Fibroblast of lung (primary cell): ENCODE data around the gene INPPL1. TPM values are rescaled to one million over a fixed set of nuclear protein-coding genes. Genes with fewer than 3 reads are reported as not detected.

ENCODE experiments used
- DNase-seq, 2 donors: peaks; one replicate each; pipeline versions ENCODE4 v3.0.0 to v3.0.0-alpha.2; 2010; ENCODE audit warnings: low read depth in 2 of 2
- H2AFZ ChIP-seq: 2 replicates; pipeline ENCODE4 v1.5.1; 2012; ENCODE audit warnings: low read length, control low read depth, inconsistent platforms
- H3K27ac ChIP-seq: 2 replicates; pipeline ENCODE4 v1.5.1; 2011; ENCODE audit warnings: low read length, control low read depth; ENCODE audit not compliant: insufficient read depth
- H3K27me3 ChIP-seq: 2 replicates; pipeline ENCODE4 v1.5.1; 2011; ENCODE audit warnings: mild to moderate bottlenecking, low read length; ENCODE audit not compliant: control insufficient read depth, insufficient read depth
- H3K36me3 ChIP-seq: 2 replicates; pipeline ENCODE4 v1.5.1; 2011; ENCODE audit warnings: low read length; ENCODE audit not compliant: control insufficient read depth, insufficient read depth
- H3K4me1 ChIP-seq: 2 replicates; pipeline ENCODE4 v1.5.1; 2011; ENCODE audit warnings: low read length; ENCODE audit not compliant: control insufficient read depth, insufficient read depth; ENCODE audit errors: extremely low read depth
- H3K4me2 ChIP-seq: 2 replicates; pipeline ENCODE4 v1.5.1; 2011; ENCODE audit warnings: low read length, control low read depth; ENCODE audit not compliant: insufficient read depth; ENCODE audit errors: extremely low read depth
- H3K4me3 ChIP-seq, 4 experiments: fragments of 200-600 bp in 1 of 4; sonication (generic) in 1 of 4; replicated peaks in 1 of 4; 2 replicates each; pipeline ENCODE4 v1.5.1; 2011 to 2016; ENCODE audit warnings: low read length in 4 of 4, low read depth in 3 of 4, mild to moderate bottlenecking in 3 of 4, control low read depth in 2 of 4, inconsistent platforms in 1 of 4, mixed read lengths in 1 of 4; ENCODE audit not compliant: insufficient read depth in 1 of 4; ENCODE audit errors: control extremely low read depth in 1 of 4
- H3K79me2 ChIP-seq: 2 replicates; pipeline ENCODE4 v1.5.1; 2012; ENCODE audit warnings: mild to moderate bottlenecking, low read length, inconsistent platforms; ENCODE audit not compliant: control insufficient read depth, insufficient read depth
- H3K9ac ChIP-seq: 2 replicates; pipeline ENCODE4 v1.5.1; 2011; ENCODE audit warnings: mild to moderate bottlenecking, low read length, control low read depth; ENCODE audit not compliant: insufficient read depth
- H3K9me3 ChIP-seq: 2 replicates; pipeline ENCODE4 v1.5.1; 2012; ENCODE audit warnings: low read depth, low read length; ENCODE audit not compliant: control insufficient read depth, insufficient read depth
- H4K20me1 ChIP-seq: 2 replicates; pipeline ENCODE4 v1.5.1; 2011; ENCODE audit warnings: low read length; ENCODE audit not compliant: control insufficient read depth, insufficient read depth; ENCODE audit errors: extremely low read depth
- CTCF ChIP-seq, 2 donors: IDR thresholded peaks in 1 of 2; conservative IDR thresholded peaks in 1 of 2; 1 replicate in 1 of 2; 2 replicates in 1 of 2; pipeline ENCODE4 v1.5.1; 2011 to 2012; ENCODE audit warnings: low read length in 2 of 2, control low read depth in 1 of 2, inconsistent platforms in 1 of 2, low read depth in 1 of 2, mild to moderate bottlenecking in 1 of 2
- EZH2 ChIP-seq: IDR thresholded peaks from 2 replicates; pipeline ENCODE4 v1.5.1; 2012; ENCODE audit warnings: low read length, control low read depth, mild to moderate bottlenecking; ENCODE audit errors: missing control alignments
- polyA plus RNA-seq, 2 donors: library from polyadenylated mRNA; depleted of rRNA in 1 of 2; stranded (reverse) in 1 of 2; unstranded in 1 of 2; fragments of >200 nt; gene quantifications; 2 replicates each; pipeline ENCODE4 v1.2.1, GENCODE V29; 2011 to 2012; ENCODE audit warnings: missing spikeins in 1 of 2
- total RNA-seq: library from RNA; depleted of rRNA; stranded (reverse); fragments of >200 nt; gene quantifications from 2 replicates; pipeline ENCODE4 v1.2.1, GENCODE V29; 2014

The INPPL1 gene
- total and polyA plus RNA-seq, 2 donors (not counting 1 experiment from before 2014, with no cell fraction given) = 60.3 to 102 TPM

- no peaks in the 10 kb centered on the region for H3K9me3 ChIP-seq
- no peak overlapping the region for H3K9ac ChIP-seq
- H3K4me2 ChIP-seq = no peak overlapping the region
- no peak for DNase-seq
- H3K27me3 ChIP-seq = no peaks in the 10 kb centered on the region
- H2AFZ ChIP-seq = no peak overlapping the region
- no peak for TF ChIP-seq EZH2
- TF ChIP-seq CTCF (conservative IDR thresholded peaks at IDR 0.05 in 1 of 2, IDR thresholded peaks at IDR 0.05 in 1 of 2; ENCODE audit: low read depth in 1 of 2, low read length in 2 of 2) = no peak
- no peaks in the 10 kb centered on the region for H3K79me2 ChIP-seq
- no peak overlapping the region for H3K27ac ChIP-seq
- H4K20me1 ChIP-seq = no peaks in the 10 kb centered on the region
- H3K4me1 ChIP-seq = peaks cover 3% of the 10 kb centered on the region
- no peak overlapping the region for H3K4me3 ChIP-seq
- H3K36me3 ChIP-seq = no peaks in the 10 kb centered on the region
Observed at GRCh38 chr11:72283947-72284346, 59.4 kb downstream of the INPPL1 start.

- no peak overlapping the region for H3K4me3 ChIP-seq
- no peaks in the 10 kb centered on the region for H4K20me1 ChIP-seq
- no peak overlapping the region for H3K4me2 ChIP-seq
- TF ChIP-seq CTCF (conservative IDR thresholded peaks at IDR 0.05 in 1 of 2, IDR thresholded peaks at IDR 0.05 in 1 of 2; ENCODE audit: low read depth in 1 of 2, low read length in 2 of 2) (no peak), EZH2 (no peak)
- H3K79me2 ChIP-seq = no peaks in the 10 kb centered on the region
- H3K27me3 ChIP-seq = no peaks in the 10 kb centered on the region
- H3K9ac ChIP-seq = no peak overlapping the region
- H3K9me3 ChIP-seq = no peaks in the 10 kb centered on the region
- no peak overlapping the region for H3K27ac ChIP-seq
- H3K36me3 ChIP-seq = peaks cover 3% of the 10 kb centered on the region
- no peak for DNase-seq
- no peak overlapping the region for H2AFZ ChIP-seq
- no peaks in the 10 kb centered on the region for H3K4me1 ChIP-seq
Observed at GRCh38 chr11:72287293-72287692, 62.7 kb downstream of the INPPL1 start.

Other genes starting within 250 kb of the INPPL1 start
- gene IL18BP, start 225.9 kb upstream of the INPPL1 start, total RNA-seq = 1.5 and 2.5 TPM in 2 replicates
- gene IL18BP, start 225.9 kb upstream of the INPPL1 start, polyA plus RNA-seq = 2.5 and 5.3 TPM in 2 replicates
- gene NUMA1, start 144.2 kb upstream of the INPPL1 start, total RNA-seq = 190 and 247 TPM in 2 replicates
- gene NUMA1, start 144.2 kb upstream of the INPPL1 start, polyA plus RNA-seq = 59.0 and 61.6 TPM in 2 replicates
- gene LRRC51, start 143.9 kb upstream of the INPPL1 start, total RNA-seq = 5.0 and 5.4 TPM in 2 replicates
- 6.9 and 8.9 TPM in 2 replicates for gene LRRC51, start 143.9 kb upstream of the INPPL1 start, polyA plus RNA-seq
- gene LAMTOR1, start 121.5 kb upstream of the INPPL1 start, total RNA-seq = 80.9 and 90.3 TPM in 2 replicates
- gene LAMTOR1, start 121.5 kb upstream of the INPPL1 start, polyA plus RNA-seq = 137 and 183 TPM in 2 replicates
- gene TOMT, start 118.8 kb upstream of the INPPL1 start, total RNA-seq = not detected in 2 replicates
- gene TOMT, start 118.8 kb upstream of the INPPL1 start, polyA plus RNA-seq = not detected in 2 replicates
- gene ANAPC15, start 112.1 kb upstream of the INPPL1 start, total RNA-seq = 20.8 and 24.8 TPM in 2 replicates
- 97.2 and 174 TPM in 2 replicates for gene ANAPC15, start 112.1 kb upstream of the INPPL1 start, polyA plus RNA-seq
- gene FOLR3, start 89.0 kb upstream of the INPPL1 start, total RNA-seq = 0.26 and 0.99 TPM in 2 replicates
- gene FOLR3, start 89.0 kb upstream of the INPPL1 start, polyA plus RNA-seq = 1.4 TPM in 2 replicates
- not detected in 2 replicates for gene FOLR1, start 32.6 kb upstream of the INPPL1 start, total RNA-seq
- gene FOLR1, start 32.6 kb upstream of the INPPL1 start, polyA plus RNA-seq = 0.14 and 0.15 TPM in 2 replicates
- not detected in 2 replicates for gene FOLR2, start 8.0 kb upstream of the INPPL1 start, total RNA-seq
- not detected in 2 replicates for gene FOLR2, start 8.0 kb upstream of the INPPL1 start, polyA plus RNA-seq
- not detected in 2 replicates for gene PHOX2A, start 19.4 kb downstream of the INPPL1 start, total RNA-seq
- gene PHOX2A, start 19.4 kb downstream of the INPPL1 start, polyA plus RNA-seq = not detected in 2 replicates
- 22.3 and 34.2 TPM in 2 replicates for gene CLPB, start 209.8 kb downstream of the INPPL1 start, total RNA-seq
- gene CLPB, start 209.8 kb downstream of the INPPL1 start, polyA plus RNA-seq = 14.9 and 26.7 TPM in 2 replicates